ENCODE results near the gene AP1B1.
A peak's percentile ranks its signal among the peaks of the same experiment; 100 is the strongest.

AP1B1 gene

DNA sequence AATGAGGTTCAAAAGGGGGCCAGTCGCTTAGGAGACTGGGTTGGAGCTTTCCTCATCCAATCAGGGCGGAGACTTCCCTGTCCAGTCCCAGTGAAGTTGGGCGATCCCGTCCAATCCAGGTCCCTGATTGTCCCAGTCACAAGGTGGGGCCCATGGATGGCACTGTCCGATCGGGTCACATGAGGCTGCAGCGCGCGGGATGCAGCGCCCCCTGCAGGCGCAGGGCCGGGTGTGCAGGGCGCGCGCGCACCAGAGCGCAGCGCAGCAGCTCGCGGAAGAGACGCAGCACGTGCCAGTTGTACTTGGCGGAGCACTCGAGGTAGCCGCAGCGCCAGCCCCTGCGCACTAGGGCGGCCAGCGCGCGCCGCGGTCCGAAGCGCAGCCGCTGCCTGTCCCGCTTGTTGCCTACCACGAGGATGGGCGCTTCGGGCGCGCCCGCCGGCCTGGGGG is 75.2 kb downstream of the AP1B1 start:
- no peak for DNase-seq (ENCODE audit: low read depth)

DNA sequence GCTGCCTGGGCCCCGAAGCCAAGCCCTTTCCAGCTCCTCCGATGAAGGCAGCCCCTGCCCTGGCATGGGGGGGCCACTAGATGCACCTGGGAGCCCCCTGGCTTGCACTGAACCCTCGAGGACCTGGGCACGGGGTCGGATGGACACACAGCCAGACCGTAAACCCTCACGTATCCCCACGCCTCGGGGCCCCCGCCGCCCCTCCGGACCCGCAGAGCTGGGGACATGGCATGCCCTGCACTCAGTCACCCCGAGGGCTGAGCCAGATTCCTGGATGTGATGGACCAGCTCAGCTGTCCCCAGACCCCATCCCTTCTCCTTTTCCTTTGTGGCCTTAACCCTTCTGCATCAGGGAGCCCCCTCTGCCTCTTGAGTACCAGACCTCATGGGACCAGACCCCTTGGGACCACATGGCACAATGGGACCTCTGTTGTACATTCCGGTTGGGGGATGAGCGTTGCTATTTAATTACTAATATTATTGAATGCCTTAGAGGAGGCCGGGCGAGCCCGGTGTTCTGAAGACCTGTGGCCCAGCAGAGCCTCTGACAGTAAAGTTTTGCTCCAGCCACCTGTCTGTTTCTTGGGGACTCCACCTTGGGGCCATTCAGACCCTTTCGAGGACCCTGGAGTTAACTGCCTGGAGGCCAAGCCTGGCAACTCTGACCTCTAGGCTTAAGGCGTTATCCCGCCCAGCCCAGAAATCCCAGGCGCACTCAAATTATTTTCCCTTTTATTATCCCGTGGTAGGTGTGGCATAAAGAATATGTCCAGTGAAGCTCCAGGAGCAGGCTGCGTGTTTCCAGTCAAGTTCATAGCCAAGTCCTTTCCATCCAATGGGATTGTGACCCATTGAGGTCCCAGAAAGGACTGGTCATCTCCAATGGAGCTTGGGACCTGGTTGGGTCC is 75.9 kb downstream of the AP1B1 start:
- no peak for DNase-seq (ENCODE audit: low read depth)

DNA sequence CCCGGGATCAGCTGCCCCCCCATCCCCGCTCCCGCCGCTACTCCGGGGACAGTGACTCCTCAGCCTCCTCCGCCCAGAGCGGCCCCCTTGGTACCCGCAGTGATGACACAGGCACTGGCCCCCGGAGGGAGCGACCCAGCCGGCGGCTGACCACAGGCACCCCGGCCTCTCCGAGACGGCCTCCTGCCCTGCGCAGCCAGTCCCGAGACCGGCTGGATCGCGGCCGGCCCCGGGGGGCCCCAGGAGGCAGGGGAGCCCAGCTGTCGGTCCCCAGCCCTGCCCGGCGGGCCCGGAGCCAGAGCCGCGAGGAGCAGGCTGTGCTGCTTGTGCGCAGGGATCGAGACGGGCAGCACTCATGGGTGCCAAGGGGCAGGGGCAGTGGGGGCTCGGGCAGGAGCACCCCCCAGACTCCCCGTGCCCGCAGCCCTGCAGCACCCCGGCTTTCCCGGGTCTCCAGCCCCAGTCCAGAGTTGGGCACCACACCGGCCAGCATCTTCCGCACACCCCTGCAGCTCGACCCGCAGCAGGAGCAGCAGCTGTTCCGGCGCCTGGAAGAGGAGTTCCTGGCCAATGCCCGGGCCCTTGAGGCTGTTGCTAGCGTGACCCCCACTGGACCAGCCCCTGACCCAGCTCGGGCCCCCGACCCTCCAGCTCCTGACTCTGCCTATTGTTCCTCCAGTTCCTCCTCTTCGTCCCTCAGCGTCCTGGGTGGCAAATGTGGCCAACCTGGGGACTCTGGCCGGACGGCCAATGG is 76.7 kb downstream of the AP1B1 start:
- no peak for DNase-seq (ENCODE audit: low read depth)

DNA sequence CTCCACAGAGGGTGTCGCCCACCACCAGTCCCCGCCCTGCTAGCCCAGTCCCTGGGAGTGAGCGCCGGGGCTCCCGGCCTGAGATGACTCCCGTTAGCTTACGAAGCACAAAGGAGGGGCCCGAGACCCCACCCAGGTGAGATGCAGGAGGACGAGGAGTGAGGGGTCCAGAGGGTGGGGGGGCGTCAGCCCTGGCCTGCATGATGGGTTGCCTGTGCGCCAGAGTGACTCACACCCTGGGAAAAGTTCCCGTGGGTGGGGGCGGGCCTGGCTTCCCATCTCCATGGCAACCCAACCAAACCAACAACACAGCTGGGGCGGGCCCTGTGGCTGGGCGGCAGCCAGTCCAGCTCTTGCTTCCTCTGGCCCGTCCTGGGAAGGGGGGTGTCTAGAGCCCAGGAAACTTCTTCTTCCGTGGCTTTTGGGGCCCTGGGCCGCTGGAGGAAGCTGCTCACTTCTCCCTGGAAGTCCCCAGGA is 77.5 kb downstream of the AP1B1 start:
- peak; percentile 10 for DNase-seq (ENCODE audit: low read depth)

DNA sequence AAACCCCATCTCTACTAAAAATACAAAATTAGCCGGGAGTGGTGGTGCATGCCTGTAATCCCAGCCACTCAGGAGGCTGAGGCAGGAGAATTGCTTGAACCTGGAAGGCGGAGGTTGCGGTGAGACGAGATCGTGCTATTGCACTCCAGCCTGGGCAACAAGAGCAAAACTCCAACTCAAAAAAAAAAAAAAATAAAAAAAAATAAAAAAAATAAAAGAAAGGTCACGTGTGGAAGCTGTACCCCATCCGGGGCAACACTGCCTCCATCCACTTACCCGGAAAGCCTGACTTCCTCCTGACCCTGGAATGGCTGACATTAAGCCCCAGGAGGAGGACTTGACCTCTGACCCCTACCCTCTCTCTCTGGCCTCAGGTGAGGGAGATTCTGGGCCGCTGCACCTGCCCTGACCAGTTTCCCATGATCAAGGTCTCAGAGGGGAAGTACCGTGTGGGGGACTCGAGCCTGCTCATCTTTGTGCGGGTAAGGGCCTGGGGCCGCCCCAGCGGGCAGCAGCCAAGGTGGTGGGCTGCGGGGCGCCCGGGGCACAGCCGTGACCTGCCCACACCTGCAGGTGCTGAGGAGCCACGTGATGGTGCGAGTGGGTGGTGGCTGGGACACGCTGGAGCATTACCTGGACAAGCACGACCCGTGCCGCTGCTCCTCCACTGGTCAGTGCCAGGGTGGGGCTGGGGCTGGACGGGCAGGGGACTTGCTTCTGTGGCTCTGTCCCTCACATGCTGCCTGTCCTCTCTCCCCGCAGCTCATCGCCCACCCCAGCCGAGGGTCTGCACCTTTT is 78.1 kb downstream of the AP1B1 start:
- DNase-seq (ENCODE audit: low read depth), result no peak

DNA sequence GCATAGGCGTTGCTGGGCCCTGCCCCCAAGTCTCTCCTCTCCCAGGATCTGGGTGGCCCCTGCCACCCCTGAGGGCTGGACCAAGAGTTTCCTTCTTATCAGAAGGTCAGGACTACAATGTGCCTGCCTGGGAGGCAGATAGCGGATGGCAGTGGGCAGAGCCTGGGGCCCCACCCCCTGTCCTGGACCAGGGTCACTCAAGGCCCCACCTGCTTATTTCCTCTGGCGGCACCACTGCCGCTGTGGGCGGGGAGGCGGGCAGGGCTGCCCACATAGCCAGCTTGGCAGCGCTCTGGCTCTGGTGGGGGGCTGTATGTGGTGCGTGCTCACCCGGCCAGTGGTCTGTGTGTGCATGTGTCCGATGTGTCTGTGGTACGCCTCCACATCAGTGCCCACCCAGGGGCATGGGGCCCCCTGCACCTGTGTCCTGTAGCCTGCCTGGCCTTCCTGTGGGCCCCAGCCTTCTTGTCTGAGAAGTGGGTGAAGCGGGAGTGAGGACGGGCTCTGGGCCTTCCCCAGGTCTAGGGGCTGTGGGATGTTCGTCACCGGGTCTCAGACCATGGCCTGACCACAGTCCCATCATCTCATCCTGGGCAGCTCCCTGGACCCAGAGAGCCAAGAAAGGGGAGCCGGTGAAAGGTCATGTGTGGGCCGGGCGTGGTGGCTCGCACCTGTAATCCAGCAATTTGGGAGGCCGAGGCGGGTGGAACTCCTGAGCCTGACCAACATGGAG is 78.9 kb downstream of the AP1B1 start:
- DNase-seq (ENCODE audit: low read depth), result no peak

DNA sequence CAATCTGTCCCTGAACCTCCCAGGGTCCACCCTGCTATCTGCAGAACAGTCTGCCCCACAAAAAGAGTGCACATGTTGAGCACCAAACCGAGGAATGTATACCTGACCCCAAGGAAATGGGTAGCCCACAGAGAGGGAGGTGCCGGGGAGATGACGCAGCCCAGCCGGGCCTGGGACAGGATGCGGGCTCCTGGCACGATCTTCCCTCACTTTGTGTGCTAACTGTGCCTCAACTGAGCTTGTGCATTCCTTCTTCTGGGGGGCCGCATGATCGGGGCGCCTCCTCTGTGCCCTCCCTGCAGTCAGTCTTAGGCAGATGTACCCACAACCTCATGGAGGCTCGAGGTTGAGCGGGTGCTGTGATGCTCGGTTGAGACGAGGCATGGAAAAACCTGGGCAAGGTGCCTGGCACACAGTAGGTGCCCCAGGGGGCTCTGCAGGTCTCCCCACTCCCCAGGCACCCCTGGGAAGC is 79.5 kb downstream of the AP1B1 start:
- no peak for DNase-seq (ENCODE audit: low read depth)

DNA sequence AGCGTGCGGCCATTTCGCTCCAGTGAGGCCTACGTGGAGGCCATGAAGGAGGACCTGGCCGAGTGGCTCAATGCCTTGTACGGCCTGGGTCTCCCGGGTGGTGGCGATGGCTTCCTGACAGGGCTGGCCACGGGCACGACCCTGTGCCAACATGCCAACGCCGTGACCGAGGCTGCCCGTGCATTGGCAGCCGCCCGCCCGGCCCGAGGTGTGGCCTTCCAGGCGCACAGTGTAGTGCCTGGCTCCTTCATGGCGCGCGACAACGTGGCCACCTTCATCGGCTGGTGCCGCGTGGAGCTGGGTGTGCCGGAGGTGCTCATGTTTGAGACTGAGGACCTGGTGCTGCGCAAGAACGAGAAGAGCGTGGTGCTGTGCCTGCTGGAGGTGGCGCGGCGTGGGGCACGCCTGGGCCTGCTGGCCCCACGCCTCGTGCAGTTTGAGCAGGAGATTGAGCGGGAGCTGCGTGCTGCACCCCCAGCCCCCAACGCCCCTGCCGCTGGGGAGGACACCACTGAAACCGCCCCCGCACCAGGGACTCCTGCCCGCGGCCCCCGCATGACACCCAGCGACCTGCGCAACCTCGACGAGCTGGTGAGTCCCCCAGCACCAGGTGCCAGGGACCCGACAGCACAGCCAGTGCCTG is 80.1 kb downstream of the AP1B1 start:
- DNase-seq (ENCODE audit: low read depth), result no peak

DNA sequence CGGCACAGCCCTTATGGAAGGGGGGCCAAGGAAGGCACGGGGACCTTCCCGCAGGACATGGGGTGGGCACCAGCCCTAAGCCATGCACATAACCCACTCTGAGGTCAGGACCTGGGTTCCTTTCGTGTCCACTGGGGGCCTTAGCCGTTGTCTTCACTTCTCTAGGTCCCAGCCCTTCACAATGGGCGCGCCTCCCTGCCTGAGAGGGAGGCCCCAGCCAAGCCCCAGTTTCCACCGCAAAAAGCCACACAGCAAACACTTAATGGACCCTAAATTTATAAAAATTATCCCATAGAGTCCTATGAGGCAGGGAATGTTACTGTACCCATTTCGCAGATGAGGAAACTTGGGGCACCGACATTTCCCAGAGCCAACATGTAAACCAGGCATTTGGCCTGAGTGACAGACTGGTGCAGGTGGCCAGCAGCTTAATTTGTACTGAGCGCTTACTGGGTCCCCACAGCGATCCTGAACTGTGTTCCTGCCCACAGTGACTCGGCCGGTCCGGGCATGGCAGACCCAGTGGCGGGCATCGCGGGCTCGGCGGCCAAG is 80.7 kb downstream of the AP1B1 start:
- DNase-seq (ENCODE audit: low read depth), result no peak

DNA sequence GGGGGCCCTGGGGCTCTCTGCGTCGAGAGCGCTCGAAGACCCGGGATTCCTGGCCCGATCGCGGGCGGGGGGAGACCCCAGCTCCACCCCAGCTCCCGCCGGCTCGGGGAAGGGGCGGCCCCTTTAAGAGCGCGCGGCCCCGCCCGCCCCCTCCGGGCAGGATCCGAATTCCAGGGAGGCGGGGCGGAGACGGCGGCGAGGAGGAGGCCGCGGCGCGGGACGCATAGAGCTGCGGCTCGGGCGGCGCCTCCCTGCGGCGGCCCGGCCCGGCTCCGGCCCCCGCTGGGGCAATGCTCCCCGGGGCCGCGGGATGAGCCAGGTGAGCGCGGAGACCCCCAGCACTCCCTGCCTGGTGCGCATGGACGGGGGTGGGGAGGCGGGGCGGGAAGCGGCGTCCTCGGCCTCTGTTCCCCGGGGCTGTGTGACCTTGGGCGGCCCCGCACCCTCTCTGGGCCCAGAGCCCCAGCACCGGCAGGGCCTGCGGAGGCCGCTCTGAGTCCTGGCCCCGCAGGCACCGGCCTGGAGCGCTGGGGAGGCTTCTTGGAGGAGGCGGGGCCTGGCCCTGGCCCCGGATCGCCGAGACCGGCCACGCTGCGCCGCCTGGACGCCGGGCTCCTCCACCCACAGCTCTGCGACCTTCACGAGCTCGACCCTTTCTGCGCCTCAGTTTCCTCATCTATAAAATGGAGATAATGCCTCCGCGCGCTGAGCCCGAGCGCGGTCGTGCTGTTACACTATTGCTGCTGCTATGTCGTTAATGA is 81.4 kb downstream of the AP1B1 start:
- no peak for DNase-seq (ENCODE audit: low read depth)

DNA sequence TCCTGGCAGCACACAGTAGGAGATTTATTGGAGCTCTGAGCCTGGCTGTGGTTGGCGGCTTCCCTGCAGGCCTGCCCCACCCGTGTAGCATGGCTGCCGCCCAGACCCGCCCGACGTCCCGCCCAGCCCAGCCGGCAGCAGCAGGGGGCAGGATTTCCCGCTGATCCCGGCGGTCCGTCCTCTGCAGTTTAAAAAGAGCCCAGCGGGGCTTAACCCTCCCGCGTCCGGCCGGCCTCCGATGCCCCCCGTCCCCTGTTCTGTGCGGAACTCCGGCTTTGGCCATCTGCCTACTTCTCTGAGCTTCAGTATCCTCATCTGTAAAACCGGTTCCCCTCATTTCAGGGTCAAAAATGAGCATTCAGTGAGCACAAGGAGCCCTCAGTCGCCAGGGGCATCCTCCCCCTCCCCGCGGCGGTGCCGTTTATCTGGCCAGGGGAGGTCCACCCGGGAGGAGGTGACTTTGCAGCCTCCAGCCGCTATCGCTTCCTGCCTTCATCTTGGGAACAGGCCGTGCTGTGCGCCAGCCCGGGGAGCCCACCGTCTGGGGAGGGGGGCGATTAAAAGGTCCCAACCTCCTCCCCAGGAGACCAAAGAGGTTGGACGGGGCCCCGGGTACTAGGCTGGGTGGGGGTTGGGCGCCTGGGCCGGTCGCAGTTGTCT is 82.1 kb downstream of the AP1B1 start, which contains the start of gene GAS2L1:
GAS2L1 (plus strand) TSS at position 476 of the 660 bp plus-strand sequence. CDS start 1,456 bp downstream, outside the sequence.
- DNase-seq (ENCODE audit: low read depth), result no peak

DNA sequence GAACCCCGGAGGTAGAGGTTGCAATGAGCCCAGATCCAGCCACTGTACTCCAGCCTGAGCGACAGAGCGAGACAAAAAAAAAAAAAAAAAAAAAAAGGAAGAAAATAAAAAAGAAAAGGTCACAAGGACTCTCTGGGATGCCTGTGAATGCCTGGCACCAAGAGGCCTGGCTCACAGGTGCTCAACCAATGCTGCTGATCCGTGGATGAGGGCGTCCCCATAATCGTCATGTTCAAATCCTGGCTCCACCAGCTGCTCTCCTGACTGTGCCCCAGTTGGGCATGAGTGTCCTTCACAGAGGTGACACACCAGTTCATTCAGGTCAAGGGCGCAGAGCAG is 82.6 kb downstream of the AP1B1 start:
- no peak for DNase-seq (ENCODE audit: low read depth)

DNA sequence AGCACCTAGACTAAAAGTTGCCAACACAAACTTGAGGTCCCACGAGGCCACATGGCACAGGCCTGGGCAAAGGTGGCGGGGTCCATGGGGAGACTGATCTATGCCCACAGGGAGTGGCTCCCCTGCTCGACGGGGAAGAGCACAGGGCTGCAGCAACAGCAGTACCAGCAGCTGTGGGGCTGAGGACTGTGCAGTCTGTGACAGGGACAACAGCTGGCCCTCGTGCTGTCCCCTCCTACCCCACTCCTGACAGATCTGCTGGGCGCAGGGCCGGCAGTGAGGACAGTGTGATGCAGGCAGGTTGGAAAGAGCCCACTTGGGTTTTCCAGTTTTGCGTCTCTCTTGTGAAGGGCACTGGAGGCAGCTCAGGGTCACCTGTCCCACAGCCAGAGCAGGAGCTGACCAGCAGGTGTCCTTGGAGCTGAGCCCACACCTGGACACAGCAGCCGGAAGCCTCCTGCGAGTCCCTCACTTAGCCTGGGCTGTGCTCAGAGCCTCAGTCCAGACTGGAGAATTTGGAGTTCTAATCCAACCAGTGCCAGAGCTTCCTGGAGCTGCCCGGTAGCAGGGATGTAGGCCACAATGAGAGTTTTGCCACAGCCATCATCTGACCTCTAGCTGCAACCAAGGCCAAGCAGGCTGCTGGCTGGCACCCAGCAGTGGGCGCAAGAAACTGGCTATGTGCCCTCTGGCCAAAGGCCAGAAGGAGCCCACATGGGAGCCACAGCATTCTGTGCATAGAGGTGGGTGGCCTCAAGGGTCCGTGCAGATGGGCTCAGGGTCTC is 85.5 kb downstream of the AP1B1 start:
- no peak for DNase-seq (ENCODE audit: low read depth)

DNA sequence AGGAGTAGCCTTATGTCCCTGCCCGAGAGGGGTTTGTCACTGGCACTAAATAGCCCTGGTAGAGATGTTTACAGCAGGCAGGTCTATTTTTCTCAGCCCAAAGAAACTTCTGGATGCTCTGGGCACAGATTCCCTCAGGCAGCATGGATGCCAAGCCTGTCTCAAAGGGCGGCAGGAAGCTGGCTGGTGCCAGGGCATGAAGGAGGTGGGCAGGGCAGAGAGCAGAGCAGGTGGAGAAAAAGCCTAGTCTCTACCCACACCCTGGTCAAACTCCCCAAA is 86.0 kb downstream of the AP1B1 start:
- no peak for DNase-seq (ENCODE audit: low read depth)

DNA sequence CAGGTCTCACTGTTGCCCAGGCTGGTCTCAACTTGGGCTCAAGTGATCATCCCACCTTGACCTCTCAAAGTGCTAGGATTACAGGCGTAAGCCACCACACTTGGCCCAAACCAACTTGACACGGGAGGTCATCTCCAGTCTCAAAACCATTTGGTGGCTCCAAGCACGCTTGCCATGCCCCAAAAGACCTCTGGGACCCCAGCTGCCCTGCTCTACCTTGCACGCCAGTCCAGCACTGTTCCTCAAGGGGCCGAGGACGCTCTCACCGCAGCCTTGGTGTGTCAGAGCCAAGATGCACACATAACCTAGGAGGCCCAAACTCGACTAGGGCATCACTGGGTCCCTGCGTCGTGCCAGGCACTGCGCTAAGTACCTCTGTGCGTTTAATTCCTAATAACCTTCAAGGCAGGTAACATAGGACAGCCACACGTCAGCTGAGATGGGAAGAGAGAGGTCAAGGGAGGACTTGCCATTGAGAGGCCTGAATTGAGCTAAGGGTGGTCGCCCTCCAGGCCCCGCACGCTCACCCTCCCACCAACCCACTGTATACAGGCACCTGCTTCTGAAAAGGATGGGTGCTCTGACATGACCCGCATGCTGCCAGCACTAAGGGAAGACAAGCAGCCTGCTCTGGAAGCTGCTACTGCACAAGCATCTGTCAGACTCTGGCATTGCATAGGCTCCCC is 86.5 kb downstream of the AP1B1 start:
- no peak for DNase-seq (ENCODE audit: low read depth)

DNA sequence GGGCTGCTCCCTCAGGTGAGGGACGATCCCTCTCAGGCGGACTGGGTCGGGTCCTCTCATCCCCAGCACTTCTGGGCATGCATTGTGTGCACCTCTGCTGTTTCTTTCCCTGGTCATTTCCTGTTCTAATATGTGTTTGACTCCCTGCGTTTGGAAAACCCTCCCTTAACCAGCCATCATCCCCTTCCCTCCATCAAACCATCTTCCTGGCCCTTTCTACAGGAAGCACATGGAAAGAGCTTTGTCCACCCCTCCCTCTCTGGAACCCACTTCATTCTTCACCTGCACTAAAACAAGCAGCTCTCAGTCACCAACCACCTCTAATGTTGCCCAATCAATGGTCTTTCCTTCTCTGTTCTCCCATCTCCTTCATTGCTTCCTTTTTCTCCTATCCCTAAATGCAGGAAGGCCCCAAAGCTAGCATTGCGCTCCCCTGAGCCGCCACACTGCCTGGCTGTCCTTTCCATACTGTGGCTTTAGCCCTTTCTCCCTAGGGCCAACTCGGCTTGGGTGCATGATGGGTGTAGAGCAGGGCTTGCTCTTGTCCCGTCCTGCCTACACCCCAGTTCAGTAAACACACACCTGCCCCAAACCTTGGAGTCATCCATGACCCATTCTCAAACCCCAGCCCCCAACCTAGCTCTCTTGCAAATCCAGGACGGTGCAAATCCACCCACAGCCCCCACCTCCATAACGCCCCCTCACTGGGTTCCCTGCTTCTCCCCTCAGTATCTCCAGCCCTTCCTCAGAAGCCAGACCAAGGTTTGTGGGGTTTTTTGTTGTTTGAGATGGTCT is 87.4 kb downstream of the AP1B1 start:
- no peak for DNase-seq (ENCODE audit: low read depth)

DNA sequence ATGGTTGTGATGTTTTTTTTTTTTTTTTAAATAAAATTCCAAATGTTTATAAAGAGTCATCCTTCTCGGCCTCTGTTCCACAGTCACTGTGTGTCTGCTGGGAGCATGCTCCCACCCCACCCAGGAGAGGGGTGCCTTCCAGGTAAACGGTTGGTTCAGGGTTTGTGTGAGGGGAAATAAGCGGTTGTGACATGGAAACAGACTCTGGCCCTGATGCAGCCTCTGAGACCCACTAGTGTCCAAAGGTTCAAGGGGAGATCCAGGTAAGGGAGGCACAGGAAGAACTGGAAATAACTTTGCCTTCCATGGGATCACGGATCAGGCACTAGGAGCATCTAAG is 87.9 kb downstream of the AP1B1 start:
- DNase-seq (ENCODE audit: low read depth), result no peak

Measured in activated gamma-delta T cell treated with anti-CD3 and anti-CD28 coated beads, Interleukin-2, amount 50 U/mL, for 16 hours (primary cell).